Caco-2 (cell line): Measurements from ENCODE around the gene KLHDC7A. TPM values are rescaled to one million over a fixed set of nuclear protein-coding genes. Genes with fewer than 3 reads are reported as not detected.
"Not testable (repeated sequence)": the region's sequence is repeated elsewhere in the genome, so short reads cannot be mapped to it uniquely, and the experiment has no call there.

ENCODE experiments used
- BruUV-seq: library from RNA; stranded (reverse); fragments of 400-500 nt; replicated peaks from 2 replicates; lab custom pipeline; 2021; lab: Mats Ljungman, UMichigan
- CTCF ChIA-PET: fragments of 300-600 bp; sonication (Branson Sonifier 250); formaldehyde crosslinking; loops from one replicate; lab custom pipeline; 2022; ENCODE audit warnings: antibody characterized with exemption; lab: Charles Lee
- POLR2A ChIA-PET: fragments of 300-600 bp; sonication (Branson Sonifier 250); formaldehyde crosslinking; loops from one replicate; lab custom pipeline; 2022; ENCODE audit warnings: antibody characterized with exemption; lab: Charles Lee
- DNase-seq, 2 experiments: peaks; one replicate each; pipeline versions ENCODE4 v3.0.0 to v3.0.0-alpha.2; 2020 to 2022
- H3K27me3 ChIP-seq: replicated peaks from 2 replicates; pipeline ENCODE4 v1.6.0; 2011; ENCODE audit warnings: low read length; ENCODE audit not compliant: control insufficient read depth, insufficient read depth
- H3K36me3 ChIP-seq: 2 replicates; pipeline ENCODE4 v1.5.1; 2011; ENCODE audit warnings: low read length; ENCODE audit not compliant: control insufficient read depth, insufficient read depth
- H3K4me1 ChIP-seq: fragments of 250-450 bp; sonication (Bioruptor Pico); 2 replicates; pipeline ENCODE4 v1.5.1; 2020; ENCODE audit warnings: mild to moderate bottlenecking
- H3K4me3 ChIP-seq: 2 replicates; pipeline ENCODE4 v1.5.1; 2011; ENCODE audit warnings: low read depth, mild to moderate bottlenecking, control low read depth, low read length
- H3K9me3 ChIP-seq: fragments of 250-450 bp; sonication (Bioruptor Pico); 2 replicates; pipeline ENCODE4 v1.5.1; 2020; ENCODE audit warnings: mild to moderate bottlenecking, moderate library complexity
- H3K27ac Mint-ChIP-seq: one replicate; pipeline ENCODE4 v1.8.0; 2022; ENCODE audit warnings: mixed read lengths; ENCODE audit not compliant: unreplicated experiment
- H3K27me3 Mint-ChIP-seq: one replicate; pipeline ENCODE4 v1.8.0; 2022; ENCODE audit warnings: mixed read lengths; ENCODE audit not compliant: insufficient read depth, unreplicated experiment
- H3K36me3 Mint-ChIP-seq: one replicate; pipeline ENCODE4 v1.8.0; 2022; ENCODE audit warnings: mild to moderate bottlenecking, mixed read lengths; ENCODE audit not compliant: insufficient read depth, unreplicated experiment
- H3K4me1 Mint-ChIP-seq: one replicate; pipeline ENCODE4 v1.8.0; 2022; ENCODE audit warnings: low read depth, mixed read lengths; ENCODE audit not compliant: unreplicated experiment
- H3K4me3 Mint-ChIP-seq: one replicate; pipeline ENCODE4 v1.8.0; 2022; ENCODE audit warnings: mild to moderate bottlenecking, moderate library complexity, mixed read lengths; ENCODE audit not compliant: unreplicated experiment
- H3K9me3 Mint-ChIP-seq: one replicate; pipeline ENCODE4 v1.8.0; 2022; ENCODE audit warnings: mixed read lengths; ENCODE audit not compliant: unreplicated experiment
- intact Hi-C: fragments of 100-400 bp; cut with micrococcal nuclease; formaldehyde crosslinking; loops from one replicate; pipeline ENCODE4 v1.10.0; 2022; ENCODE audit not compliant: unreplicated experiment
- total RNA-seq: library from RNA; stranded (reverse); gene quantifications from 2 replicates; pipeline ENCODE4 v1.2.3, GENCODE V29; 2022
- TF ChIP-seq, protein P1 (sequence below), 2 experiments: fragments of 200-600 bp in 1 of 2; IDR thresholded peaks; 1 replicate in 1 of 2; 2 replicates in 1 of 2; pipeline versions ENCODE4 v1.5.1 to v1.8.0; 2011 to 2022; ENCODE audit warnings: antibody characterized with exemption in 1 of 2, control low read depth in 1 of 2, inconsistent platforms in 1 of 2, low read depth in 1 of 2, low read length in 1 of 2, mild to moderate bottlenecking in 1 of 2, moderate library complexity in 1 of 2; ENCODE audit not compliant: insufficient read depth in 1 of 2, severe bottlenecking in 1 of 2, unreplicated experiment in 1 of 2

Gene KLHDC7A
- total RNA-seq, 1 experiment from 2014 or later: 6.1 TPM

DNA sequence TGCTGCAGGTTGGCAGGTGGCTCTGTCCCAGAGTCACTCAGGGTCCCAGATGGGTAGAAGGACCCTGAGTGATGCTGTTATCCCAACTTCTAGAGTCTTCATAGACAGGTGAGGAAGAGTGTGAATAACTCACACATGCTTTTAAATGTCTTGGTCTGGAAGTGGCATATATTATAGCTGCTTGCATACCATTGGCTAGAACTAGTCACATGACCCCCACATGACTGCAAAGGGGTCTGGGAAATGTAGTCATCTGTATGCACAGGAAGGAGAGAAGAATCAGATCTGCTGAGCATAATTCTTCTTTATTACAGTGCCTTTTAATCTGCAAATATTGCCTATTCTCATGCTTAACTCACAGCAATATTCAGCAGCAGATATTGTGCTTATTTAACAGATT, 28.2 kb upstream of the KLHDC7A start:
- 0 out of 2 replicates have a peak, but pooled peaks cover 7% of the 10 kb centered on the region for H3K4me1 ChIP-seq
- no peaks in the 10 kb centered on the region for H3K9me3 Mint-ChIP-seq
- H3K9me3 ChIP-seq: no peaks in the 10 kb centered on the region
- H3K4me3 Mint-ChIP-seq: no peak overlapping the region
- ChIA-PET POLR2A (no interaction called here), CTCF (no interaction called here)
- peaks cover 7% of the 10 kb centered on the region for H3K4me1 Mint-ChIP-seq
- H3K36me3 Mint-ChIP-seq: no peaks in the 10 kb centered on the region
- H3K36me3 ChIP-seq: no peaks in the 10 kb centered on the region
- H3K27me3 Mint-ChIP-seq: peaks cover 10% of the 10 kb centered on the region
- peak; percentile 27 to 39 for DNase-seq
- TF ChIP-seq, protein P1, sequence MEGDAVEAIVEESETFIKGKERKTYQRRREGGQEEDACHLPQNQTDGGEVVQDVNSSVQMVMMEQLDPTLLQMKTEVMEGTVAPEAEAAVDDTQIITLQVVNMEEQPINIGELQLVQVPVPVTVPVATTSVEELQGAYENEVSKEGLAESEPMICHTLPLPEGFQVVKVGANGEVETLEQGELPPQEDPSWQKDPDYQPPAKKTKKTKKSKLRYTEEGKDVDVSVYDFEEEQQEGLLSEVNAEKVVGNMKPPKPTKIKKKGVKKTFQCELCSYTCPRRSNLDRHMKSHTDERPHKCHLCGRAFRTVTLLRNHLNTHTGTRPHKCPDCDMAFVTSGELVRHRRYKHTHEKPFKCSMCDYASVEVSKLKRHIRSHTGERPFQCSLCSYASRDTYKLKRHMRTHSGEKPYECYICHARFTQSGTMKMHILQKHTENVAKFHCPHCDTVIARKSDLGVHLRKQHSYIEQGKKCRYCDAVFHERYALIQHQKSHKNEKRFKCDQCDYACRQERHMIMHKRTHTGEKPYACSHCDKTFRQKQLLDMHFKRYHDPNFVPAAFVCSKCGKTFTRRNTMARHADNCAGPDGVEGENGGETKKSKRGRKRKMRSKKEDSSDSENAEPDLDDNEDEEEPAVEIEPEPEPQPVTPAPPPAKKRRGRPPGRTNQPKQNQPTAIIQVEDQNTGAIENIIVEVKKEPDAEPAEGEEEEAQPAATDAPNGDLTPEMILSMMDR (IDR thresholded peaks at IDR 0.05; ENCODE audit: insufficient read depth in 1 of 2, low read depth in 1 of 2, low read length in 1 of 2, severe bottlenecking in 1 of 2, unreplicated experiment in 1 of 2): no peak
- H3K4me3 ChIP-seq: no peak overlapping the region
- no peaks in the 10 kb centered on the region for H3K27me3 ChIP-seq
- intact Hi-C loops: no loop called here
- no TSS peak for BruUV-seq
- no peak overlapping the region for H3K27ac Mint-ChIP-seq

DNA sequence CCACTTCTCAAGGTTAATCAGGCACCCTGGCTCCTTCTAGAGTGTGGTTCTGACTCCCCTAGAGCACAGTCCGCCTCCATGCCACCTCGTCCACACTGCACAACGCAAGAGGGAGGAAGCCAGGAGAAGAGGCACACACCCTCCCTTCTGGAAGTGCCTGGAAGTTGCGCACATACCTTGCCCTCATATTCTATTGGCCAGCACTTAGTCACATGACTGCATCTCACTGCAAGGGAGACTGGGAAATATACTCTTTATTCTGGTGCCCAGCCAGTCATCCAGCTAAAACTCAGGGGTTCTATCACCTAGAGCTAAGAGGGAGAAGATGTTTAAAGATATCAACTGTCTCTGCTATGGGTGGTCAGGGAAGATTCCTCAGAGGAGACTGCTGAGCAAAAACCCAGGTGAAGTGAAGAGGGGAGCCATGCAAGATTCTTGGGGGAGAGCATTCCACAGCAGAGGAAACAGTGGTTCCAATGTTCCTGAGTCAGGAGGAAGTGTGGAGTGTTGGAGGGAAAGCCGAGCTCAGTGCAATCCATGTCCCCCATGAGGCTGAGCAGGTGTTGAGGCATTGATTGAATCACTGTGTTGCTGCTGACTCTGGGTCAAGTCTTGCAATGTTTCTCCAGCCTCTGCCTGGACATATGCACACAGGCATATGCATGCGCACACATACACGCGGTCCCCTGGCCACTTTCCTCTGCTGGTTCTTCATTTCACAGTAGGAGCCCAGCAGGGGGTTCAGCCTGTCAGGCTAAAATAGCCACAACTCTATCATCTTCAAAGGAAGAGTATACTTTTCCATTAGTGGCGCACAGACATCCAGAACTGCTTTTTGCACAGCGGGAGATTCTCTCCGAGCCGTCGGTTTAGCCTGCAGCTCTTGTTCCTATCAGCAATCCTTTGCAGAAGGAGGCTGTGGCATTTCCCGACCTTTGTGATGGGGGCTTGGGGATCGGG, 22.3 kb upstream of the KLHDC7A start:
- no TSS peak for BruUV-seq

DNA sequence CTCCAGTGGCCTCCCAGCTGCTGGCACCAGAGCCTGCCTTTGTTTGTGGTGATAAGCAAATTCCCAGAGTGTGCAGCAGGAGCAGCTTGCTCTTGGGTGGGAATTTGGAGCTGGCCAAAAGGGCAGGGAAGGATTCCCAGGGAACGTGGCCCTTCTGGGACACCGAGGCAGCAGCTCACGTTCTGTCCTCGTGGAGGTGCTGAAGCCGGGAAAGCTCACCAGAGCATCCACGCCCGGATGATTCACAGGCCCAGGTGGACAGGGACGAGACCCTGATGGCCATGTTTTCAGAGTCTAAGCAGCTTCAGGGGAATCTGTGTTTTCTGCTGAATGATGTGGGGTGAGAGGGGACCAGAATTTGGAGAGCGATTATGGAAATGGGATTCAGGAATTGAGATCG, 19.1 kb upstream of the KLHDC7A start:
- DNase-seq: no peak
- ChIA-PET CTCF (no interaction called here), POLR2A (no interaction called here)
- peaks cover 5% of the 10 kb centered on the region for H3K36me3 Mint-ChIP-seq
- no peak overlapping the region for H3K4me3 Mint-ChIP-seq
- BruUV-seq: no TSS peak
- Histone ChIP-seq H3K9me3 (no peaks in the 10 kb centered on the region), H3K4me1 (peaks cover 4% of the 10 kb centered on the region; the same call in 1 of the 2 replicates), H3K36me3 (no peaks in the 10 kb centered on the region), H3K4me3 (no peak overlapping the region), H3K27me3 (no peaks in the 10 kb centered on the region)
- H3K27ac Mint-ChIP-seq: no peak overlapping the region
- peaks cover 15% of the 10 kb centered on the region for H3K27me3 Mint-ChIP-seq
- intact Hi-C loops: no loop called here
- H3K9me3 Mint-ChIP-seq: no peaks in the 10 kb centered on the region
- TF ChIP-seq, protein P1 (IDR thresholded peaks at IDR 0.05; ENCODE audit: insufficient read depth in 1 of 2, low read depth in 1 of 2, low read length in 1 of 2, severe bottlenecking in 1 of 2, unreplicated experiment in 1 of 2): no peak
- H3K4me1 Mint-ChIP-seq: no peaks in the 10 kb centered on the region

More for the DNA sequence above, 22.3 kb upstream of the KLHDC7A start:
- Mint-ChIP-seq H3K27ac (no peak overlapping the region), H3K27me3 (peaks cover 18% of the 10 kb centered on the region), H3K36me3 (peaks cover 5% of the 10 kb centered on the region), H3K4me1 (no peaks in the 10 kb centered on the region), H3K9me3 (no peaks in the 10 kb centered on the region), H3K4me3 (no peak overlapping the region)
- Histone ChIP-seq H3K27me3 (no peaks in the 10 kb centered on the region), H3K36me3 (no peaks in the 10 kb centered on the region), H3K4me1 (no peaks in the 10 kb centered on the region), H3K4me3 (no peak overlapping the region), H3K9me3 (no peaks in the 10 kb centered on the region)
- DNase-seq: no peak
- ChIA-PET POLR2A (no interaction called here), CTCF (no interaction called here)
- TF ChIP-seq, protein P1 (IDR thresholded peaks at IDR 0.05; ENCODE audit: insufficient read depth in 1 of 2, low read depth in 1 of 2, low read length in 1 of 2, severe bottlenecking in 1 of 2, unreplicated experiment in 1 of 2): no peak
- intact Hi-C loops: no loop called here

DNA sequence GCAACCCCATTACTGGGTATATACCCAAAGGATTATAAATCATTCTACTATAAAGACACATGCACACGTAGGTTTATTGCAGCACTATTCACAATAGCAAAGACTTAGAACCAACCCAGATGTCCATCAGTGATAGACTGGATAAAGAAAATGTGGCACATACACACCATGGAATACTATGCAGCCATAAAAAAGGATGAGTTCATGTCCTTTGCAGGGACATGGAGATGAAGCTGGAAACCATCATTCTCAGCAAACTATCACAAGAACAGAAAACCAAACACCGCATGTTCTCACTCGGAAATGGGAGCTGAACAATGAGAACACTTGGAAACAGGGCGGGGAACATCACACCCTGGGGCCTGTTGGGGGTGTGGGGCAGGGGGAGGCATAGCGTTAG, 18.2 kb upstream of the KLHDC7A start:
- H3K9me3 Mint-ChIP-seq, CTCF ChIA-PET, H3K36me3 ChIP-seq, H3K9me3 ChIP-seq, H3K27me3 ChIP-seq, H3K36me3 Mint-ChIP-seq, H3K4me3 ChIP-seq, H3K4me3 Mint-ChIP-seq, DNase-seq, H3K4me1 ChIP-seq, intact Hi-C loops, H3K4me1 Mint-ChIP-seq, BruUV-seq, POLR2A ChIA-PET, H3K27ac Mint-ChIP-seq: not testable (repeated sequence)
- peaks cover 12% of the 10 kb centered on the region for H3K27me3 Mint-ChIP-seq
